IMR-90 (cell line): Measurements from ENCODE around the gene SYP. TPM values are rescaled to one million over a fixed set of nuclear protein-coding genes. Genes with fewer than 3 reads are reported as not detected.

ENCODE experiments used
- CEBPB ChIP-seq: IDR thresholded peaks from 2 replicates; pipeline ENCODE4 v1.6.1; 2012; ENCODE audit warnings: low read depth, low read length, improper control_type of control experiment
- CHD1 ChIP-seq: IDR thresholded peaks from 2 replicates; pipeline ENCODE4 v1.6.1; 2012; ENCODE audit warnings: low read depth, low read length, improper control_type of control experiment
- FOS ChIP-seq: fragments of 150-350 bp; IDR thresholded peaks from 2 replicates; pipeline ENCODE4 v1.6.1; 2016; ENCODE audit warnings: low read depth, low read length
- RAD21 ChIP-seq: IDR thresholded peaks from 2 replicates; pipeline ENCODE4 v1.6.1; 2012; ENCODE audit warnings: low read length, improper control_type of control experiment
- RCOR1 ChIP-seq: IDR thresholded peaks from 2 replicates; pipeline ENCODE4 v1.6.1; 2012; ENCODE audit warnings: mild to moderate bottlenecking, low read length, improper control_type of control experiment; ENCODE audit not compliant: insufficient replicate concordance
- SMC3 ChIP-seq: fragments of 150-350 bp; IDR thresholded peaks from 2 replicates; pipeline ENCODE4 v1.6.1; 2016; ENCODE audit warnings: low read depth, mild to moderate bottlenecking, antibody characterized with exemption, low read length, moderate library complexity
- polyA plus RNA-seq, 3 experiments: library from polyadenylated mRNA; depleted of rRNA; stranded (reverse); fragments of >200 nt; gene quantifications; 2 replicates each; pipeline ENCODE4 v1.2.3, GENCODE V29; 2012; ENCODE audit warnings: low replicate concordance in 1 of 3
- total RNA-seq: library from RNA; depleted of rRNA; stranded (reverse); fragments of >200 nt; gene quantifications from 2 replicates; pipeline ENCODE4 v1.2.3, GENCODE V29; 2012
- TF ChIP-seq, protein P1 (sequence below): conservative IDR thresholded peaks from 2 replicates; pipeline ENCODE4 v1.5.1; 2012; ENCODE audit warnings: mild to moderate bottlenecking, low read depth, low read length, improper control_type of control experiment

SYP gene
- total and polyA plus RNA-seq, 2 of the 4 experiments (the other 2 are of a cell fraction): under 0.01 to 0.05 TPM

- TF ChIP-seq, protein P1, sequence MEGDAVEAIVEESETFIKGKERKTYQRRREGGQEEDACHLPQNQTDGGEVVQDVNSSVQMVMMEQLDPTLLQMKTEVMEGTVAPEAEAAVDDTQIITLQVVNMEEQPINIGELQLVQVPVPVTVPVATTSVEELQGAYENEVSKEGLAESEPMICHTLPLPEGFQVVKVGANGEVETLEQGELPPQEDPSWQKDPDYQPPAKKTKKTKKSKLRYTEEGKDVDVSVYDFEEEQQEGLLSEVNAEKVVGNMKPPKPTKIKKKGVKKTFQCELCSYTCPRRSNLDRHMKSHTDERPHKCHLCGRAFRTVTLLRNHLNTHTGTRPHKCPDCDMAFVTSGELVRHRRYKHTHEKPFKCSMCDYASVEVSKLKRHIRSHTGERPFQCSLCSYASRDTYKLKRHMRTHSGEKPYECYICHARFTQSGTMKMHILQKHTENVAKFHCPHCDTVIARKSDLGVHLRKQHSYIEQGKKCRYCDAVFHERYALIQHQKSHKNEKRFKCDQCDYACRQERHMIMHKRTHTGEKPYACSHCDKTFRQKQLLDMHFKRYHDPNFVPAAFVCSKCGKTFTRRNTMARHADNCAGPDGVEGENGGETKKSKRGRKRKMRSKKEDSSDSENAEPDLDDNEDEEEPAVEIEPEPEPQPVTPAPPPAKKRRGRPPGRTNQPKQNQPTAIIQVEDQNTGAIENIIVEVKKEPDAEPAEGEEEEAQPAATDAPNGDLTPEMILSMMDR: no peak
- TF ChIP-seq RCOR1 (no peak), CHD1 (no peak), RAD21 (no peak), SMC3 (no peak), FOS (no peak), CEBPB (no peak)
These were observed 37.4 kb downstream of the SYP start, which contains the start of gene MAGIX (continued) for GRCh38 chrX:49162620-49163019.
